Ishikawa (cell line): ENCODE results near the gene TBX20.

ENCODE experiments used
- CEBPB ChIP-seq: IDR thresholded peaks from 2 replicates; pipeline ENCODE4 v1.6.1; 2012
- CREB1 ChIP-seq: IDR thresholded peaks from 2 replicates; pipeline ENCODE4 v1.6.1; 2012; ENCODE audit warnings: low read depth
- EGR1 ChIP-seq: IDR thresholded peaks from 2 replicates; pipeline ENCODE4 v1.6.1; 2012
- EP300 ChIP-seq: IDR thresholded peaks from 2 replicates; pipeline ENCODE4 v1.6.1; 2012; ENCODE audit warnings: borderline replicate concordance
- NFIC ChIP-seq: IDR thresholded peaks from 2 replicates; pipeline ENCODE4 v1.6.1; 2012
- RAD21 ChIP-seq: IDR thresholded peaks from 2 replicates; pipeline ENCODE4 v1.6.1; 2012; ENCODE audit warnings: low read depth
- TAF1 ChIP-seq: IDR thresholded peaks from 2 replicates; pipeline ENCODE4 v1.6.1; 2012; ENCODE audit warnings: low read depth, mild to moderate bottlenecking
- YY1 ChIP-seq: IDR thresholded peaks from 2 replicates; pipeline ENCODE4 v1.6.1; 2012; ENCODE audit warnings: low read depth
- ZBTB7A ChIP-seq: IDR thresholded peaks from 2 replicates; pipeline ENCODE4 v1.6.1; 2012; ENCODE audit warnings: low read depth
- TF ChIP-seq, protein P1 (sequence below): IDR thresholded peaks from 2 replicates; pipeline ENCODE4 v1.6.1; 2012; ENCODE audit warnings: low read depth, mild to moderate bottlenecking
- TF ChIP-seq, protein P2 (sequence below): IDR thresholded peaks from 2 replicates; pipeline ENCODE4 v1.6.1; 2012
- TF ChIP-seq, protein P3 (sequence below): IDR thresholded peaks from 2 replicates; pipeline ENCODE4 v1.6.1; 2012

GRCh38 chr7:35260246-35260645 is 6.3 kb upstream of the TBX20 start:
- TF ChIP-seq YY1 = no peak
- TF ChIP-seq TAF1 = no peak
- no peak for TF ChIP-seq CEBPB
- TF ChIP-seq, protein P1, sequence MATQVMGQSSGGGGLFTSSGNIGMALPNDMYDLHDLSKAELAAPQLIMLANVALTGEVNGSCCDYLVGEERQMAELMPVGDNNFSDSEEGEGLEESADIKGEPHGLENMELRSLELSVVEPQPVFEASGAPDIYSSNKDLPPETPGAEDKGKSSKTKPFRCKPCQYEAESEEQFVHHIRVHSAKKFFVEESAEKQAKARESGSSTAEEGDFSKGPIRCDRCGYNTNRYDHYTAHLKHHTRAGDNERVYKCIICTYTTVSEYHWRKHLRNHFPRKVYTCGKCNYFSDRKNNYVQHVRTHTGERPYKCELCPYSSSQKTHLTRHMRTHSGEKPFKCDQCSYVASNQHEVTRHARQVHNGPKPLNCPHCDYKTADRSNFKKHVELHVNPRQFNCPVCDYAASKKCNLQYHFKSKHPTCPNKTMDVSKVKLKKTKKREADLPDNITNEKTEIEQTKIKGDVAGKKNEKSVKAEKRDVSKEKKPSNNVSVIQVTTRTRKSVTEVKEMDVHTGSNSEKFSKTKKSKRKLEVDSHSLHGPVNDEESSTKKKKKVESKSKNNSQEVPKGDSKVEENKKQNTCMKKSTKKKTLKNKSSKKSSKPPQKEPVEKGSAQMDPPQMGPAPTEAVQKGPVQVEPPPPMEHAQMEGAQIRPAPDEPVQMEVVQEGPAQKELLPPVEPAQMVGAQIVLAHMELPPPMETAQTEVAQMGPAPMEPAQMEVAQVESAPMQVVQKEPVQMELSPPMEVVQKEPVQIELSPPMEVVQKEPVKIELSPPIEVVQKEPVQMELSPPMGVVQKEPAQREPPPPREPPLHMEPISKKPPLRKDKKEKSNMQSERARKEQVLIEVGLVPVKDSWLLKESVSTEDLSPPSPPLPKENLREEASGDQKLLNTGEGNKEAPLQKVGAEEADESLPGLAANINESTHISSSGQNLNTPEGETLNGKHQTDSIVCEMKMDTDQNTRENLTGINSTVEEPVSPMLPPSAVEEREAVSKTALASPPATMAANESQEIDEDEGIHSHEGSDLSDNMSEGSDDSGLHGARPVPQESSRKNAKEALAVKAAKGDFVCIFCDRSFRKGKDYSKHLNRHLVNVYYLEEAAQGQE = no peak
- no peak for TF ChIP-seq CREB1
- TF ChIP-seq, protein P2, sequence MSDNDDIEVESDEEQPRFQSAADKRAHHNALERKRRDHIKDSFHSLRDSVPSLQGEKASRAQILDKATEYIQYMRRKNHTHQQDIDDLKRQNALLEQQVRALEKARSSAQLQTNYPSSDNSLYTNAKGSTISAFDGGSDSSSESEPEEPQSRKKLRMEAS = no peak
- TF ChIP-seq EP300 = no peak
- TF ChIP-seq, protein P3, sequence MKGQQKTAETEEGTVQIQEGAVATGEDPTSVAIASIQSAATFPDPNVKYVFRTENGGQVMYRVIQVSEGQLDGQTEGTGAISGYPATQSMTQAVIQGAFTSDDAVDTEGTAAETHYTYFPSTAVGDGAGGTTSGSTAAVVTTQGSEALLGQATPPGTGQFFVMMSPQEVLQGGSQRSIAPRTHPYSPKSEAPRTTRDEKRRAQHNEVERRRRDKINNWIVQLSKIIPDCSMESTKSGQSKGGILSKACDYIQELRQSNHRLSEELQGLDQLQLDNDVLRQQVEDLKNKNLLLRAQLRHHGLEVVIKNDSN = no peak
- TF ChIP-seq RAD21 = no peak
- TF ChIP-seq EGR1 = no peak
- no peak for TF ChIP-seq NFIC
- TF ChIP-seq ZBTB7A = no peak
